ENCODE measurements around the gene TECTB.

TECTB gene

GRCh38 chr10:112283100-112283499 is at the start of gene TECTB:
Gene TECTB, plus strand, starts transcription at chr10:112283400. Its CDS starts 335 bp downstream, at chr10:112283735.
- in situ Hi-C loops (cut with HindIII; ENCODE audit: low sequenced_read_pairs), result no loop called here
- H3K4me3 ChIP-seq (ENCODE audit: low read depth, low read length), result no peak within 1 kb of the TSS
- no peak for TF ChIP-seq CTCF (IDR thresholded peaks at IDR 0.05; ENCODE audit: low read depth, low read length)
- no peak for DNase-seq (ENCODE audit: low read depth, low spot score)

GRCh38 chr10:112235141-112235540 is 48.1 kb upstream of the TECTB start:
- TF ChIP-seq CTCF (IDR thresholded peaks at IDR 0.05; ENCODE audit: low read depth, low read length), result no peak
- H3K4me3 ChIP-seq (ENCODE audit: low read depth, low read length), result no peak overlapping the region
- in situ Hi-C loops (cut with HindIII; ENCODE audit: low sequenced_read_pairs), result no loop called here
- DNase-seq (ENCODE audit: low read depth, low spot score), result no peak

- TF ChIP-seq CTCF (IDR thresholded peaks at IDR 0.05; ENCODE audit: low read depth, low read length), result no peak
- H3K4me3 ChIP-seq (ENCODE audit: low read depth, low read length), result no peak overlapping the region
- in situ Hi-C loops (cut with HindIII; ENCODE audit: low sequenced_read_pairs), result no loop called here
- no peak for DNase-seq (ENCODE audit: low read depth, low spot score)
These were observed 47.3 kb upstream of the TECTB start for GRCh38 chr10:112235920-112236319.

GRCh38 chr10:112236486-112236885 is 46.7 kb upstream of the TECTB start:
- TF ChIP-seq CTCF (IDR thresholded peaks at IDR 0.05; ENCODE audit: low read depth, low read length), result no peak
- no peak overlapping the region for H3K4me3 ChIP-seq (ENCODE audit: low read depth, low read length)
- DNase-seq (ENCODE audit: low read depth, low spot score), result no peak
- in situ Hi-C loops (cut with HindIII; ENCODE audit: low sequenced_read_pairs), result no loop called here

GRCh38 chr10:112239347-112239746 is 43.9 kb upstream of the TECTB start:
- no peak for DNase-seq (ENCODE audit: low read depth, low spot score)
- no peak for TF ChIP-seq CTCF (IDR thresholded peaks at IDR 0.05; ENCODE audit: low read depth, low read length)
- H3K4me3 ChIP-seq (ENCODE audit: low read depth, low read length), result no peak overlapping the region
- in situ Hi-C loops (cut with HindIII; ENCODE audit: low sequenced_read_pairs), result no loop called here

- in situ Hi-C loops (cut with HindIII; ENCODE audit: low sequenced_read_pairs), result no loop called here
- no peak overlapping the region for H3K4me3 ChIP-seq (ENCODE audit: low read depth, low read length)
- no peak for TF ChIP-seq CTCF (IDR thresholded peaks at IDR 0.05; ENCODE audit: low read depth, low read length)
- no peak for DNase-seq (ENCODE audit: low read depth, low spot score)
These were observed 42.8 kb upstream of the TECTB start for GRCh38 chr10:112240441-112240840.

Data from astrocyte of the spinal cord (primary cell).